G401 (cell line): ENCODE measurements around the gene NSL1. TPM values are rescaled to one million over a fixed set of nuclear protein-coding genes. Genes with fewer than 3 reads are reported as not detected.
"Not testable (repeated sequence)": the region's sequence is repeated elsewhere in the genome, so short reads cannot be mapped to it uniquely, and the experiment has no call there.

Experiments used
- DNase-seq: peaks from one replicate; pipeline ENCODE4 v3.0.0-alpha.2; 2015; ENCODE audit warnings: low spot score
- in situ Hi-C: cut with HindIII; loops from 2 replicates; pipeline ENCODE4 v1.10.0; 2016; ENCODE audit warnings: low sequenced_read_pairs, mixed read lengths
- total RNA-seq: library from RNA; depleted of rRNA; stranded (reverse); fragments of >200 nt; shearing (Covaris generic); gene quantifications from 2 replicates; pipeline ENCODE4 v1.2.3, GENCODE V29; 2014

The NSL1 gene
- total RNA-seq, 1 experiment from 2014 or later: 107 TPM

GRCh38 chr1:212754680-212755079 lies 36.9 kb downstream of the NSL1 start:
- in situ Hi-C loops: no loop called here
- peak; percentile 16 for DNase-seq

DNA sequence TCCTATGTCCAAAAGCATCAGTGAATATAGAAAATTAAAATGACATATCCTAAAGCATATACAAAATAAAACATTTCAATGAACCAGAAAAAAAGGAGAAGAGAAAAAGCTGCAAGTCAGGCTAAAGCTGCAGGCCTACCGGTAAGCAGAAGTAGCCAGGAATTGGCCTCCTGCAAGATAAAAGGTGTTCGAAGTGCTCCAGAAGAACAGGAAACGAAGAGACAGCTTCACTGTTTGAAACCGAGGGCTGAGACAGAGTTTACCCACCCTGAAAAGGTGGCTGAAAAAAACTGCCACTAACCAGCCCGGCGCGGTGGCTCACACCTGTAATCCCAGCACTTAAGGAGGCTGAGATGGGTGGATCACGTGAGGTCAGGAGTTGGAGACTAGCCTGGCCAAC lies 37.4 kb downstream of the NSL1 start:
- DNase-seq: no peak
- in situ Hi-C loops: no loop called here

DNA sequence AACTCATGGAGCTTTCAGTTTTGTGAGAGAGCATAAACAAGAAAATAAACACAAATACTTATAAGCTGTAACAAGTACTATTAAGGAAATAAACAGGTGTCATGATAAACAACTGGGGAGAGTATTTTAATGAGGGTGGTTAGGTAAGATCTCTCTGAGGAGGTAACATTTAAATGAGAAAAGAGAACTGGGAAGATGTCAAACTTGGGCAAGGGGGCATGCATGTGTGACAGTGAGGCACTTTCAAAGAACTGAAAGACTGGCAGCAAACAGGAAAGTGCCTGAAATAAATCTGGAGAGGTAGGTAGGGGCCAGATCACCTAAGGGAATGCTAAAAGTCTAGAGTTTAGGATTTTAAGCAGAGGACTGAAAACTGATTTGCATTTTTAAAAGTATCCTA lies 37.8 kb downstream of the NSL1 start:
- no peak for DNase-seq
- in situ Hi-C loops: no loop called here

GRCh38 chr1:212752934-212753497 lies 38.6 kb downstream of the NSL1 start:
- in situ Hi-C loops: no loop called here
- no peak for DNase-seq

- no peak for DNase-seq
- in situ Hi-C loops: no loop called here
Observed at GRCh38 chr1:212752252-212752933, 39.2 kb downstream of the NSL1 start.

- in situ Hi-C loops: no loop called here
Observed at GRCh38 chr1:212749821-212750535, 41.6 kb downstream of the NSL1 start.

GRCh38 chr1:212746546-212746945 lies 45.0 kb downstream of the NSL1 start:
- in situ Hi-C loops: no loop called here
- DNase-seq: no peak

More at GRCh38 chr1:212749821-212750535, 41.6 kb downstream of the NSL1 start:
- DNase-seq: peak; percentile 27

DNA sequence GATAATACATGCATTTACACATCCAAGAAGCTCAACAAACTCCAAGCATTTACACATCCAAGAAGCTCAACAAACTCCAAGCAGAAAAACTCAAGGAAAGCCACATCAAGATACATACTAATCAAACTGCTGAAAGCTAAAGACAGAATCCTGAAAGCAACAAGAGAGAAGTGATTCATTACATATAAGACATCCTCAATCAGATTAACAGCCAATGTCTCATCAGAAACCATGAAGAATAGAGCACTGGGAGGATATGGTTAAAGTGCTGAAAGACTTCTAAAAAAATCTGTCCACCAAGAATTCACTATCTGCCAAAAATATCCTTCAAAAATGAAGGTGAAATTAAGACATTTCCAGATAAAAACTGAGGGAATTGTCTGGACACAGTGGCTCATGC lies 46.3 kb downstream of the NSL1 start:
- no peak for DNase-seq
- in situ Hi-C loops: no loop called here

DNA sequence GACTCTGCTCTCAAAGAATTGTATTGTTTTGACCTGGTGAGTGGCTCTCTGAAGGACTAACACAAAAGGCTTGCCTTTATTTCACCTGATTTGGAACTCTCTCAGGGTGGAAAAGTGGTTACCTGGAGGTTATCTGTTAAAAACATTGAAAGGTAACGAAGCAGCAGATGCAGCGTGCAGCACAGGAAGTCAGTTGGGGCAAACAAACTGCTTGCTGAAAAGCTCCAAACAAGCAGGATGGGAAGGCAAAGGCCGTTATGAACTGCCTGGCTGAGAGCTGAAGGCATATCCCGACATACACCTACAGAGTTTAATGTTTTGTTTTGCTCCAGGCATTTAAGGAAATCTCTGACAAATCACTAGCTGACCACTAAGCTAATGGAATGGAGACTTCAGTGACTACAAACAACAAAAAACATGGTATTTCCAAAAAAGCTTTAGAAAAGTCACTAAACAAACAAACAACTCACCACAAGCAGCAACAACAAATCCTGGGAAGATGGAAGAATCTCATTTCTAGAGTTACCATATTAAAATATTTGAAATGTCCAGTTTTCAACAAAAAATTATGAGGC lies 47.6 kb downstream of the NSL1 start:
- no peak for DNase-seq
- in situ Hi-C loops: no loop called here

DNA sequence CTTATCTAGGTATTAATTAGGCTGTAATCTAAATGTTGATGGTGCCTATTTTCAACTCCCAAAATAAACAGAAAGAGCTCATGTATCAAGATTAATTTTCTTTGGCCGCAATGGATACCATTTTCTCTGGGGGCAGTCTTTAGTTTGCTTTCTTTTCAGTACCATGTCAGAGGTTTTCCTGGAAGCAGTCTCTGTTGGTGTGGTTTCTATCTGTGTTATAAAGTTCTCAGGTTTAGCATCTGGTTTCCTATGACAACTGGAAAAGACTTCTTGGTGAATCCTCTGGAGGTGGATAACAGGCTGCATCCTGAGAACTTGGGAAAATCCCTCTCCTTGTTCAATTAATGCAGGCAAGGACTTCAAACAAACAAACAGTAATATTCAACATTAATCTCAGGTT lies 53.2 kb downstream of the NSL1 start:
- no peak for DNase-seq
- in situ Hi-C loops: no loop called here

DNA sequence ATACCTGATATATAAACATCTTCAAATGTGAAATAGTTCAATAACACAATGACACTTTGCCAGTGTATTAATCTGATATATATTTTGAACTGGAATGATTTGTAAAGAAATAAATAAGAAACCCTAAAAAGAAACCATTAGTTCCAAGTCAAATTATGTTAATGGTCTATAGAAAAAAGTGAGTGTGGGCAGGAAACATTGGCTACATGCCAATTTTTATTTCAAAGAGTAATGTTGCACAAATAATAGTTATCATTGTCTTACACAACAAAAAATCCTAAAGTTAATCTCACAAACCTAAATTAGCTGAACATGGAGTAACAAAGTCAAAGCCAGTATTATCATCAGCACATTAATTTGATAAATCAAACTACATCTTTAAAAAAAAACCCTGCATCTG lies 54.0 kb downstream of the NSL1 start:
- no peak for DNase-seq
- in situ Hi-C loops: no loop called here

DNA sequence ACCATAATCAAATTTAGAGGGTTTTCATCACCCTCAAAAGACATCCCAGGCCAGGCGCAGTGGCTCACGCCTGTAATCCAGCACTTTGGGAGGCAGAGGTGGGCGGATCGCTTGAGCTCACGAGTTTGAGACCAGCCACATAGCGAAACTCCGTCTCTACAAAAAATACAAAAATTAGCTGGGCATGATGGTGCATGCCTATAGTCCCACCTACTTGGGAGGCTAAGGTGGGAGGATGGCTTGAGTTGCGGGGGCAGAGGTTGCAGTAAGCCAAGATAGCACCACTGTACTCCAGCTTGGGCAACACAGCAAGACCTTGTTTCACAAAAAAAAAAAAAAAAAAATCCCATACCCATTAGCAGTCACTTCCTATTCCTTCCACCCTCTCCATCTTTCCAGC lies 58.5 kb downstream of the NSL1 start:
- no peak for DNase-seq
- in situ Hi-C loops: no loop called here

GRCh38 chr1:212731630-212732029 lies 59.9 kb downstream of the NSL1 start:
- no peak for DNase-seq
- in situ Hi-C loops: no loop called here

DNA sequence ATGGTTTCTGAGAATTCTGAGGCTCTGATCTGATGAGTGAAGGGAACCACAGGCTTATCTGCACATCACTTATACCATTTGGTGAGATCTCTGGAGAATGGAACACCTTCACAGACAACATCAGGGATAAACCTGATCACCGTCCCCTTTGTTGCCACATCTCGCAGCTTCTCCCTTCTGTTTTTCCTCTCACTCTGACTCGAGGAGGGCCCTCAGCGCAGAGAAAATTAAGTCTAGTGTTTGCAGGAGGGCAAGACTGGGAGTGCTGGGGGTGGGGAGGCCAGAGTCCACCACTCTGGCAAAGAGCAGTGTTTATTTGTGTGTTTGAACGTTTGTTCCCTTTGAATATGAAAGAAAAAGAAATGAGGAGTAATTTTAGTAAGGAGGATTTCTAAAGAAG lies 63.0 kb downstream of the NSL1 start:
- in situ Hi-C loops: no loop called here
- DNase-seq: no peak

- DNase-seq: no peak
- in situ Hi-C loops: no loop called here
Observed at GRCh38 chr1:212727386-212728181, 64.0 kb downstream of the NSL1 start.

- in situ Hi-C loops, DNase-seq: not testable (repeated sequence)
Observed at GRCh38 chr1:212724679-212725078, 66.9 kb downstream of the NSL1 start.

- no peak for DNase-seq
- in situ Hi-C loops: no loop called here
Observed at GRCh38 chr1:212722270-212722957, 69.2 kb downstream of the NSL1 start.

GRCh38 chr1:212721388-212722247 lies 70.0 kb downstream of the NSL1 start:
- no peak for DNase-seq
- in situ Hi-C loops: no loop called here
